H7 (cell line): ENCODE measurements around the gene ATP8B3. TPM values are rescaled to one million over a fixed set of nuclear protein-coding genes. Genes with fewer than 3 reads are reported as not detected.

Experiments used
- DNase-seq: peaks from one replicate; pipeline ENCODE4 v3.0.0; 2012
- H3K27me3 ChIP-seq: 2 replicates; pipeline ENCODE4 v1.6.0; 2011; ENCODE audit warnings: mild to moderate bottlenecking, low read length; ENCODE audit not compliant: control insufficient read depth, insufficient read depth
- H3K36me3 ChIP-seq: replicated peaks from 2 replicates; pipeline ENCODE4 v1.5.1; 2011; ENCODE audit warnings: low read length; ENCODE audit not compliant: control insufficient read depth, insufficient read depth
- H3K4me3 ChIP-seq: 2 replicates; pipeline ENCODE4 v1.5.1; 2011; ENCODE audit warnings: low read depth, mild to moderate bottlenecking, control low read depth, low read length, moderate library complexity; ENCODE audit not compliant: insufficient read depth
- total RNA-seq: library from RNA; depleted of rRNA; stranded (reverse); fragments of >200 nt; shearing (Covaris generic); gene quantifications from 2 replicates; pipeline ENCODE4 v1.2.3, GENCODE V29; 2014; rRNA removed

The ATP8B3 gene
- total RNA-seq, 1 experiment from 2014 or later: 7.4 TPM

DNA sequence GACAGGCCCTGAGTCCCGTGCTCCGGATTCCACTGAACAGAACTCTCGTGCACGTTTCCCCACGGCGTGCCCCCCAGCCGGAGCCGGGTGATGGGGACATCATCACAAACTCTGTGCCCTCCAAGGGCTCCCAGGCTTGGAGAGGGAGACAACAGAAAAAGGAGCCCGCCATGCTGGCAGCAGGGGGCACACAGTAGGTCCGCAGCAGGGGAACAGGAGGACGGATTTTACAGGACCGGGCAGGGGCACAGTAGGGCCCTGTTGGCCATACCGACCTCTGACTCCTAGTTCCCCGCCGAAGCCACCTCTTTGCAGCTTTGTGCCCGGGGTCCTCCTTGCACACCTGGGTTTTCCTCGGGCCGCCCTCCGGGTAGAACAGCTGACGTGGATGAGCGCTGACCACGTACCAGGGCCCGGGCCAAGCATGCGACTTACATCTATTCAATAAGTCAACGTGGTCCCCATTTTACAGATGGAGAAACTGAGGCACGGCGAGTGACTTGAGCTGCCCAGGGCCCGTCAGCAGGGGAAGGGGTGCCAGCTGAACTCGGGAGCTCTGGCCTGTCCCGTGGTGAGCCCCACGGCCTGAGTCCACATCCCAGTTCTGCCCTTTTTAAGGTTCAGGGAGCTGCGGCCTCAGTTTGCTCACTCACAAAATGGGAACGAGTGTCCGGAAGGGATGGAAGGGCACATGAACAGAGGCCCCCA lies 68.9 kb downstream of the ATP8B3 start:
- Histone ChIP-seq H3K4me3 (no peak overlapping the region), H3K36me3 (no peaks in the 10 kb centered on the region), H3K27me3 (peaks cover 40% of the 10 kb centered on the region)
- DNase-seq: peak; percentile 38

DNA sequence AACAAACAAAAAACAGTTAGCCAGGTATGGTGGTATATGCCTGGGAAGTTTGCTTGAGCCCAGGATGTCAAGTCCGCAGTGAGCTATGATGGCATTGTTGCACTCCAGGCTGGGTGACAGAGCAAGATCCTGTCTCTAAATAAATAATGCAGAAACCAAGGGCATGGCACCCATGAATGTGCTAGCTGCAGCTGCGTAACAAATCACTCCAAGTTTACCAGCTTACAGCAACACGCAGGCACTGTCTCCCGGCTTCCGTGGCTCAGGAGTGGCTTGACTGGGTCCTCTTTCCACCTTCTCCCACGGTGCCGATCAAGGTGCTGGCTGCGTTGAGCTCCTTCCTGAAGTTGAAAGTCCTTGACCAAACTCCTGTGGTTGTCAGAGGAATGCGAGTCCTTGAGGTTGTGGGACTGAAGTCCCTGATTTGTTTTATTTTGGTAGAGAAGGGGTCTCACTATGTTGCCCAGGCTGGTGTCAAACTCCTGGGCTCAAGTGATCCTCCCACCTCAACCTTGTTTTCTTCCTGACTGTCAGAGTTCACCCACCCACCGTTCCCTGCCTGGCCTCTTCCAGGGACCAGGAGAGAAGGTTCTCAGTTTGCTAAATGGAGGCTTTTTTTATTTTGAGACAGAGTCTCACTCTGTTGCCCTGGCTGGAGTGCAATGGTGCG lies 72.0 kb downstream of the ATP8B3 start:
- peaks cover 14% of the 10 kb centered on the region for H3K27me3 ChIP-seq
- no peaks in the 10 kb centered on the region for H3K36me3 ChIP-seq
- DNase-seq: no peak
- no peak overlapping the region for H3K4me3 ChIP-seq

- Histone ChIP-seq H3K4me3 (no peak overlapping the region), H3K36me3 (no peaks in the 10 kb centered on the region), H3K27me3 (peaks cover 16% of the 10 kb centered on the region)
- peak; percentile 59 for DNase-seq
These were observed 75.1 kb downstream of the ATP8B3 start for GRCh38 chr19:1736927-1737326.

GRCh38 chr19:1736280-1736679 lies 75.8 kb downstream of the ATP8B3 start:
- no peaks in the 10 kb centered on the region for H3K36me3 ChIP-seq
- H3K4me3 ChIP-seq: no peak overlapping the region
- DNase-seq: no peak
- H3K27me3 ChIP-seq: peaks cover 16% of the 10 kb centered on the region

GRCh38 chr19:1734321-1734966 lies 77.6 kb downstream of the ATP8B3 start:
- H3K27me3 ChIP-seq: peaks cover 15% of the 10 kb centered on the region; the same call in 1 of the 2 replicates
- peak; percentile 72 for DNase-seq
- H3K36me3 ChIP-seq: no peaks in the 10 kb centered on the region
- no peak overlapping the region for H3K4me3 ChIP-seq

Other genes with a start within 250 kb of the ATP8B3 start
- 107 and 117 TPM in 2 replicates for gene MEX3D, start 244.0 kb downstream of the ATP8B3 start, total RNA-seq
- 105 and 114 TPM in 2 replicates for gene MBD3, start 219.4 kb downstream of the ATP8B3 start, total RNA-seq
- gene UQCR11, start 206.8 kb downstream of the ATP8B3 start, total RNA-seq: 103 and 111 TPM in 2 replicates
- 277 and 293 TPM in 2 replicates for gene TCF3, start 159.7 kb downstream of the ATP8B3 start, total RNA-seq
- not detected in 2 replicates for gene ONECUT3, start 58.8 kb downstream of the ATP8B3 start, total RNA-seq
- gene REXO1, start 36.2 kb upstream of the ATP8B3 start, total RNA-seq: 19.8 and 21.9 TPM in 2 replicates
- 20.5 and 21.2 TPM in 2 replicates for gene KLF16, start 51.3 kb upstream of the ATP8B3 start, total RNA-seq
- 87.0 and 134 TPM in 2 replicates for gene ABHD17A, start 73.2 kb upstream of the ATP8B3 start, total RNA-seq
- gene ADAT3, start 93.1 kb upstream of the ATP8B3 start, total RNA-seq: 10.0 and 12.7 TPM in 2 replicates
- 33.4 and 35.7 TPM in 2 replicates for gene SCAMP4, start 93.1 kb upstream of the ATP8B3 start, total RNA-seq
- gene CSNK1G2, start 128.9 kb upstream of the ATP8B3 start, total RNA-seq: 172 and 186 TPM in 2 replicates
- gene BTBD2, start 203.4 kb upstream of the ATP8B3 start, total RNA-seq: 126 and 129 TPM in 2 replicates
- 130 and 135 TPM in 2 replicates for gene MKNK2, start 239.0 kb upstream of the ATP8B3 start, total RNA-seq